Stomach (tissue), 4 donors: Measurements from ENCODE around the gene ITGAE.

Source experiments
- EP300 ChIP-seq: sonication (generic); formaldehyde crosslinking; IDR thresholded peaks from one replicate; pipeline ENCODE4 v1.6.1; 2017; ENCODE audit warnings: antibody characterized with exemption
- POLR2A ChIP-seq, 4 donors: fragments of 450-650 bp; IDR thresholded peaks; one replicate each; pipeline ENCODE4 v1.6.1; 2016; ENCODE audit warnings: antibody characterized with exemption in 4 of 4, control low read depth in 2 of 4, mild to moderate bottlenecking in 1 of 4, moderate library complexity in 1 of 4
- POLR2AphosphoS5 ChIP-seq, 3 donors: sonication (generic); formaldehyde crosslinking; IDR thresholded peaks; one replicate each; pipeline ENCODE4 v1.6.1; 2016; ENCODE audit warnings: antibody characterized with exemption in 3 of 3
- TF ChIP-seq, protein P1 (sequence below), 7 experiments: fragments of 450-650 bp in 4 of 7; fragments of 200-600 bp in 3 of 7; sonication (generic) in 3 of 7; IDR thresholded peaks; one replicate each; pipeline ENCODE4 v1.5.1; 2016 to 2019; ENCODE audit warnings: antibody characterized with exemption in 7 of 7, control low read depth in 2 of 7, mild to moderate bottlenecking in 1 of 7

DNA sequence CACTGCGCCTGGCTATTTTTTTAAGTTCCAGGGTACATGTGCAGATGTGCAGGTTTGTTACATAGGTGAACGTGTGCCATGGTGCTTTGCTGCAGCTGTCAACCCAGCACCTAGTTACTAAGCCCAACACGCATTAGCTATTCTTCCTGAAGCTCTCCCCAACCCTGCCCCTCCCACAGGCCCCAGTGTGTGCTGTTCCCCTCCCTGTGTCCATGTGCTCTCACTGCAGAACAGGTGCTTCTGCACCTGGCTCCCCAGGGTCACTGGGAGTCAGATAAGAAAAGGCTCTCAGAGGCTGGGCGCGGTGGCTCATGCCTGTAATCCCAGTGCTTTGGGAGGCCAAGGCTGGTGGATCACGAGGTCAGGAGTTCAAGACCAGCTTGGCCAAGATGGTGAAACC lies 71.1 kb downstream of the ITGAE start:
- TF ChIP-seq, protein P1, sequence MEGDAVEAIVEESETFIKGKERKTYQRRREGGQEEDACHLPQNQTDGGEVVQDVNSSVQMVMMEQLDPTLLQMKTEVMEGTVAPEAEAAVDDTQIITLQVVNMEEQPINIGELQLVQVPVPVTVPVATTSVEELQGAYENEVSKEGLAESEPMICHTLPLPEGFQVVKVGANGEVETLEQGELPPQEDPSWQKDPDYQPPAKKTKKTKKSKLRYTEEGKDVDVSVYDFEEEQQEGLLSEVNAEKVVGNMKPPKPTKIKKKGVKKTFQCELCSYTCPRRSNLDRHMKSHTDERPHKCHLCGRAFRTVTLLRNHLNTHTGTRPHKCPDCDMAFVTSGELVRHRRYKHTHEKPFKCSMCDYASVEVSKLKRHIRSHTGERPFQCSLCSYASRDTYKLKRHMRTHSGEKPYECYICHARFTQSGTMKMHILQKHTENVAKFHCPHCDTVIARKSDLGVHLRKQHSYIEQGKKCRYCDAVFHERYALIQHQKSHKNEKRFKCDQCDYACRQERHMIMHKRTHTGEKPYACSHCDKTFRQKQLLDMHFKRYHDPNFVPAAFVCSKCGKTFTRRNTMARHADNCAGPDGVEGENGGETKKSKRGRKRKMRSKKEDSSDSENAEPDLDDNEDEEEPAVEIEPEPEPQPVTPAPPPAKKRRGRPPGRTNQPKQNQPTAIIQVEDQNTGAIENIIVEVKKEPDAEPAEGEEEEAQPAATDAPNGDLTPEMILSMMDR (IDR thresholded peaks at IDR 0.05) = no peak
- TF ChIP-seq EP300 (no peak), POLR2A (IDR thresholded peaks at IDR 0.05) (no peak), POLR2AphosphoS5 (IDR thresholded peaks at IDR 0.05) (no peak)
